ENCODE data around the gene ZNF573. TPM values are rescaled to one million over a fixed set of nuclear protein-coding genes. Genes with fewer than 3 reads are reported as not detected.

The ZNF573 gene
- total RNA-seq, 1 donor = 6.9 TPM

DNA sequence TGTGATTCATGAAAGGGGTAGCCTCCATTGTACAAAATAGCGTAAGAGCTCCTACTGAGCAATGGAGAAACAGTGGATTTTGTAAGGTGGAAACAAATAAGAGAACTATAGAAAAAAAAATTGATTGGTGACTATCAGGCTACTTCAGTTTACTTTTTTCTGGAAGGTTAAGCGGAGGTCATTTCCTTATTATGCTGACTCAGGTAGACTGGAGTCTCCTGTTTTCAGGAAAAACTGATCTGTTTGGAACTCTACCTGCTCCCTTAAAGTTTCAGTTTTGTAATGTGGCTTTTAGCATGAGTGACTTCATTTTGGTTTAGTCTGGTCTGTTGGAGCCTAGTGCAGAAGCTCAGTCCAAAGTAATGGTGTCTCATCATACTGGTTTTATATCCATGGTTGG is 63.2 kb downstream of the ZNF573 start:
- Histone ChIP-seq H3K9me3 (ENCODE audit: low read depth, low read length) (no peaks in the 10 kb centered on the region), H3K36me3 (ENCODE audit: insufficient read depth, low read length) (peaks cover 7% of the 10 kb centered on the region), H4K20me1 (ENCODE audit: insufficient read depth, low read length) (no peaks in the 10 kb centered on the region), H3K27ac (ENCODE audit: low read depth, low read length) (no peak overlapping the region), H3K4me3 (ENCODE audit: insufficient read depth, low read length) (no peak overlapping the region), H3K4me1 (ENCODE audit: insufficient read depth, low read length) (peaks cover 8% of the 10 kb centered on the region), H3K79me2 (ENCODE audit: insufficient read depth, low read length) (peaks cover 16% of the 10 kb centered on the region), H3K27me3 (ENCODE audit: insufficient read depth, low read length) (no peaks in the 10 kb centered on the region), H2AFZ (ENCODE audit: low read length) (no peak overlapping the region), H3K4me2 (ENCODE audit: insufficient read depth, low read length) (no peak overlapping the region)
- no peak for DNase-seq (ENCODE audit: insufficient read length, low spot score, missing footprints)
- TF ChIP-seq, protein P1, sequence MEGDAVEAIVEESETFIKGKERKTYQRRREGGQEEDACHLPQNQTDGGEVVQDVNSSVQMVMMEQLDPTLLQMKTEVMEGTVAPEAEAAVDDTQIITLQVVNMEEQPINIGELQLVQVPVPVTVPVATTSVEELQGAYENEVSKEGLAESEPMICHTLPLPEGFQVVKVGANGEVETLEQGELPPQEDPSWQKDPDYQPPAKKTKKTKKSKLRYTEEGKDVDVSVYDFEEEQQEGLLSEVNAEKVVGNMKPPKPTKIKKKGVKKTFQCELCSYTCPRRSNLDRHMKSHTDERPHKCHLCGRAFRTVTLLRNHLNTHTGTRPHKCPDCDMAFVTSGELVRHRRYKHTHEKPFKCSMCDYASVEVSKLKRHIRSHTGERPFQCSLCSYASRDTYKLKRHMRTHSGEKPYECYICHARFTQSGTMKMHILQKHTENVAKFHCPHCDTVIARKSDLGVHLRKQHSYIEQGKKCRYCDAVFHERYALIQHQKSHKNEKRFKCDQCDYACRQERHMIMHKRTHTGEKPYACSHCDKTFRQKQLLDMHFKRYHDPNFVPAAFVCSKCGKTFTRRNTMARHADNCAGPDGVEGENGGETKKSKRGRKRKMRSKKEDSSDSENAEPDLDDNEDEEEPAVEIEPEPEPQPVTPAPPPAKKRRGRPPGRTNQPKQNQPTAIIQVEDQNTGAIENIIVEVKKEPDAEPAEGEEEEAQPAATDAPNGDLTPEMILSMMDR (IDR thresholded peaks at IDR 0.05; ENCODE audit: extremely low read depth, low read depth, low read length) = no peak

DNA sequence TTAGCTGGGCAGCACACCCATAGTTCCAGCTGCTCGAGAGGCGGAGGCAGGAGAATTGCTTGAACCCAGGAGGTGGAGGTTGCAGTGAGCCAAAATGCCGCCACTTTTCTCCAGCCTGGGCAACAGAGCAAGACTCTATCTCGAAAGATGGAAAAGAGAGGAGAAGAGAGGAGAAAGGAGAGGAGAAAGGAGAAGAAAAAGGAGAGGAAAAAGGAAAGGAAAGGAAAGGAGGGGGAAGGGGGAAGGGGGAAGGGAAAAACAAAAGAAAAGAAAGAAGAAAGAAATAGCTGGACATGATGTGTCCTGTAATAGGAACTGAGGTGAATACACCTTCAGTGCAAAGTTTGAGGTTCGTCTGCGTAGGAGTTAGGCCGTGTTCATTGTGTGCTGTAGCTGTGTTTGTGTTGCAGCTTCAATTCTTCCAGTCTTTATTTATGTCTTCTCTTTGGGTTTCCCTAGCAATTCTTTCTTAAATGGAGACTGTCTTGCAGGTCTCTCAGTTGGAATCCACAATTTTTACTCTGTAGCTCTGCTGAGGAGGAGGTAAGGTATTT is 73.3 kb downstream of the ZNF573 start:
- Histone ChIP-seq H3K27ac (ENCODE audit: low read depth, low read length) (no peak overlapping the region), H3K4me2 (ENCODE audit: insufficient read depth, low read length) (no peak overlapping the region), H3K79me2 (ENCODE audit: insufficient read depth, low read length) (no peaks in the 10 kb centered on the region), H3K4me1 (ENCODE audit: insufficient read depth, low read length) (no peaks in the 10 kb centered on the region), H3K27me3 (ENCODE audit: insufficient read depth, low read length) (no peaks in the 10 kb centered on the region), H4K20me1 (ENCODE audit: insufficient read depth, low read length) (no peaks in the 10 kb centered on the region), H3K36me3 (ENCODE audit: insufficient read depth, low read length) (peaks cover 9% of the 10 kb centered on the region), H3K9me3 (ENCODE audit: low read depth, low read length) (no peaks in the 10 kb centered on the region), H2AFZ (ENCODE audit: low read length) (no peak overlapping the region), H3K4me3 (ENCODE audit: insufficient read depth, low read length) (no peak overlapping the region)
- TF ChIP-seq, protein P1 (IDR thresholded peaks at IDR 0.05; ENCODE audit: extremely low read depth, low read depth, low read length) = no peak
- DNase-seq (ENCODE audit: insufficient read length, low spot score, missing footprints) = no peak

DNA sequence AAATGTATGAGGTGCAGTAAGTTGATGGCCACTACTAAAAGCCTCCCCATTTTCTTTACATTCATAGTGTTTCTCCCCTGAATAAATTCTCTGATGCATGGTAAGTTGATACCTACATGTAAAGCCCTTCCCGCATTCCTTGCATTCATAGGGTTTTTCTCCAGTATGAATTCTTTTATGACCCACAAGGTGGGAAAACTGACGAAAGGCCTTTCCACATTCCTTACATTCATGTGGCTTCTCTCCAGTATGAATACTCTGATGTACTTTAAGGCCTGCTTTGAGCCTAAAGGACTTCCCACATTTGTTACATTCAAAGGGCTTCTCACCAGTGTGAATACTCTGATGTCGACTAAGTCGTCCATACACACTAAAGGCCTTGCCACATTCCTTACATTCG is 80.3 kb downstream of the ZNF573 start:
- H3K27ac ChIP-seq (ENCODE audit: low read depth, low read length) = no peak overlapping the region
- TF ChIP-seq, protein P1 (IDR thresholded peaks at IDR 0.05; ENCODE audit: extremely low read depth, low read depth, low read length) = no peak
- DNase-seq (ENCODE audit: insufficient read length, low spot score, missing footprints) = no peak
- peaks cover 9% of the 10 kb centered on the region for H3K9me3 ChIP-seq (ENCODE audit: low read depth, low read length)
- no peaks in the 10 kb centered on the region for H3K27me3 ChIP-seq (ENCODE audit: insufficient read depth, low read length)
- no peak overlapping the region for H2AFZ ChIP-seq (ENCODE audit: low read length)
- no peaks in the 10 kb centered on the region for H3K79me2 ChIP-seq (ENCODE audit: insufficient read depth, low read length)
- no peak overlapping the region for H3K4me2 ChIP-seq (ENCODE audit: insufficient read depth, low read length)
- no peak overlapping the region for H3K4me3 ChIP-seq (ENCODE audit: insufficient read depth, low read length)
- no peaks in the 10 kb centered on the region for H3K4me1 ChIP-seq (ENCODE audit: insufficient read depth, low read length)
- no peaks in the 10 kb centered on the region for H4K20me1 ChIP-seq (ENCODE audit: insufficient read depth, low read length)
- peaks cover 19% of the 10 kb centered on the region for H3K36me3 ChIP-seq (ENCODE audit: insufficient read depth, low read length)

DNA sequence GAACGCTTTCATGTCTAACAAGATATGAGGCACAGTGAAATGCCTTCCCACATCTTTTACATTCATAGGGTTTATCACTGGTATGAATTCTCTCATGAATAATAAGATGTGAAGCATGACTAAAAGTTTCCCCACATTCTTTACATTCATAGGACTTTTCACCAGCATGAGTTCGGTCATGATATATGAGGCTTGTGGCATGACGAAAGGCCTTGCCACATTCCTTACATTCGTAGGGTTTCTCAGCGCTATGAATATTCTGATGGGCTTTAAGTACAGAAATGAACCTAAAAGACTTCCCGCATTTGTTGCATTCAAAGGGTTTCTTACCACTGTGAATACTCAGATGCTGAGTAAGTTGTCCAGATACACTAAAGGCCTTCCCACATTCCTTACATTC is 81.2 kb downstream of the ZNF573 start:
- no peak overlapping the region for H3K27ac ChIP-seq (ENCODE audit: low read depth, low read length)
- H3K27me3 ChIP-seq (ENCODE audit: insufficient read depth, low read length) = no peaks in the 10 kb centered on the region
- TF ChIP-seq, protein P1 (IDR thresholded peaks at IDR 0.05; ENCODE audit: extremely low read depth, low read depth, low read length) = no peak
- H3K9me3 ChIP-seq (ENCODE audit: low read depth, low read length) = peaks cover 9% of the 10 kb centered on the region
- no peak overlapping the region for H2AFZ ChIP-seq (ENCODE audit: low read length)
- H3K4me1 ChIP-seq (ENCODE audit: insufficient read depth, low read length) = no peaks in the 10 kb centered on the region
- H4K20me1 ChIP-seq (ENCODE audit: insufficient read depth, low read length) = no peaks in the 10 kb centered on the region
- no peak overlapping the region for H3K4me2 ChIP-seq (ENCODE audit: insufficient read depth, low read length)
- H3K79me2 ChIP-seq (ENCODE audit: insufficient read depth, low read length) = no peaks in the 10 kb centered on the region
- peaks cover 16% of the 10 kb centered on the region for H3K36me3 ChIP-seq (ENCODE audit: insufficient read depth, low read length)
- no peak for DNase-seq (ENCODE audit: insufficient read length, low spot score, missing footprints)
- no peak overlapping the region for H3K4me3 ChIP-seq (ENCODE audit: insufficient read depth, low read length)

Measured in osteoblast (primary cell).